Colonic mucosa (tissue), 4 donors: ENCODE data around the gene TAAR8. TPM values are rescaled to one million over a fixed set of nuclear protein-coding genes. Genes with fewer than 3 reads are reported as not detected.

Experiments
- DNase-seq: peaks from one replicate; pipeline ENCODE4 v3.0.0-alpha.2; 2020
- H3K27ac ChIP-seq: fragments of 200-600 bp; one replicate; pipeline ENCODE4 v1.8.0; 2021
- H3K27me3 ChIP-seq: fragments of 200-600 bp; one replicate; pipeline ENCODE4 v1.8.0; 2021
- H3K36me3 ChIP-seq: fragments of 200-600 bp; one replicate; pipeline ENCODE4 v1.8.0; 2021
- H3K4me1 ChIP-seq: fragments of 200-600 bp; one replicate; pipeline ENCODE4 v1.8.0; 2021; ENCODE audit warnings: mild to moderate bottlenecking
- H3K4me3 ChIP-seq: fragments of 200-600 bp; one replicate; pipeline ENCODE4 v1.8.0; 2021
- H3K9ac ChIP-seq, 2 donors: one replicate each; pipeline ENCODE4 v1.7.0; 2013; ENCODE audit warnings: control low read depth in 2 of 2, low read depth in 2 of 2, low read length in 2 of 2
- H3K9me3 ChIP-seq: fragments of 200-600 bp; one replicate; pipeline ENCODE4 v1.8.0; 2021
- CTCF ChIP-seq: fragments of 200-600 bp; IDR thresholded peaks from one replicate; pipeline ENCODE4 v1.8.0; 2022; ENCODE audit warnings: antibody characterized with exemption, mild to moderate bottlenecking
- intact Hi-C: fragments of 100-400 bp; cut with DNase I; formaldehyde crosslinking; loops from one replicate; pipeline ENCODE4 v1.14.1; 2022
- total RNA-seq, 2 donors: library from RNA; stranded (reverse); fragmentation: NEBNext Ultra II Directional in 1 of 2; extraction: Animal tissue kit (Norgen Biotek cat#: 25700) in 1 of 2; gene quantifications; one replicate each; pipeline ENCODE4 v1.2.1, GENCODE V29; 2021
- donor health status: healthy.
- donor health status: DM: no; HTN: no; CAD: no.
- donor health status: DM: no; HTN: no; CAD: no.

Gene TAAR8
- total RNA-seq, result not detected

- no peak within 1 kb of the TSS for H3K4me3 ChIP-seq
- no peak within 1 kb of the TSS for H3K27ac ChIP-seq
- no peaks in the 10 kb centered on the region for H3K36me3 ChIP-seq
- TF ChIP-seq CTCF, result no peak
- H3K27me3 ChIP-seq, result no peaks in the 10 kb centered on the region
- H3K9ac ChIP-seq, result no peak within 1 kb of the TSS
- no peaks in the 10 kb centered on the region for H3K9me3 ChIP-seq
- no peaks in the 10 kb centered on the region for H3K4me1 ChIP-seq
- intact Hi-C loops, result no loop called here
- no peak for DNase-seq
Measured at GRCh38 chr6:132552372-132552771, at the start of gene TAAR8. TSS of gene TAAR8 (plus strand) at chr6:132552672. CDS start at chr6:132552693, 21 bp downstream.

GRCh38 chr6:132504757-132505156 is 47.7 kb upstream of the TAAR8 start:
- H3K27ac ChIP-seq, result no peak overlapping the region
- intact Hi-C loops, result no loop called here
- H3K4me3 ChIP-seq, result no peak overlapping the region
- peaks cover 2% of the 10 kb centered on the region for H3K4me1 ChIP-seq
- H3K36me3 ChIP-seq, result no peaks in the 10 kb centered on the region
- H3K9ac ChIP-seq, result no peak overlapping the region
- no peaks in the 10 kb centered on the region for H3K9me3 ChIP-seq
- no peak for DNase-seq
- TF ChIP-seq CTCF, result no peak
- H3K27me3 ChIP-seq, result no peaks in the 10 kb centered on the region

GRCh38 chr6:132505158-132505557 is 47.3 kb upstream of the TAAR8 start:
- Histone ChIP-seq H3K27me3 (no peaks in the 10 kb centered on the region), H3K4me1 (peaks cover 2% of the 10 kb centered on the region), H3K36me3 (no peaks in the 10 kb centered on the region), H3K27ac (no peak overlapping the region), H3K9me3 (no peaks in the 10 kb centered on the region), H3K4me3 (no peak overlapping the region), H3K9ac (no peak overlapping the region)
- no peak for TF ChIP-seq CTCF
- DNase-seq, result no peak
- intact Hi-C loops, result no loop called here

GRCh38 chr6:132506461-132506860 is 46.0 kb upstream of the TAAR8 start:
- intact Hi-C loops, result no loop called here
- H3K27ac ChIP-seq, result no peak overlapping the region
- H3K4me3 ChIP-seq, result no peak overlapping the region
- no peaks in the 10 kb centered on the region for H3K36me3 ChIP-seq
- H3K9ac ChIP-seq, result no peak overlapping the region
- no peaks in the 10 kb centered on the region for H3K9me3 ChIP-seq
- H3K27me3 ChIP-seq, result no peaks in the 10 kb centered on the region
- TF ChIP-seq CTCF, result no peak
- H3K4me1 ChIP-seq, result peaks cover 6% of the 10 kb centered on the region
- DNase-seq, result no peak

- no peaks in the 10 kb centered on the region for H3K9me3 ChIP-seq
- H3K36me3 ChIP-seq, result no peaks in the 10 kb centered on the region
- no peak overlapping the region for H3K27ac ChIP-seq
- DNase-seq, result no peak
- no peak for TF ChIP-seq CTCF
- H3K9ac ChIP-seq, result no peak overlapping the region
- H3K27me3 ChIP-seq, result no peaks in the 10 kb centered on the region
- intact Hi-C loops, result no loop called here
- H3K4me1 ChIP-seq, result peaks cover 8% of the 10 kb centered on the region
- H3K4me3 ChIP-seq, result no peak overlapping the region
Measured at GRCh38 chr6:132506869-132507808, 45.3 kb upstream of the TAAR8 start.
